Middle frontal gyrus (tissue), 1 donor: ENCODE measurements around the gene KDM4B.

ENCODE experiments used
- DNase-seq: peaks from one replicate; pipeline ENCODE4 v3.0.0-alpha.2; 2015; ENCODE audit warnings: low spot score; ENCODE audit errors: extremely low spot score

The KDM4B gene

DNA sequence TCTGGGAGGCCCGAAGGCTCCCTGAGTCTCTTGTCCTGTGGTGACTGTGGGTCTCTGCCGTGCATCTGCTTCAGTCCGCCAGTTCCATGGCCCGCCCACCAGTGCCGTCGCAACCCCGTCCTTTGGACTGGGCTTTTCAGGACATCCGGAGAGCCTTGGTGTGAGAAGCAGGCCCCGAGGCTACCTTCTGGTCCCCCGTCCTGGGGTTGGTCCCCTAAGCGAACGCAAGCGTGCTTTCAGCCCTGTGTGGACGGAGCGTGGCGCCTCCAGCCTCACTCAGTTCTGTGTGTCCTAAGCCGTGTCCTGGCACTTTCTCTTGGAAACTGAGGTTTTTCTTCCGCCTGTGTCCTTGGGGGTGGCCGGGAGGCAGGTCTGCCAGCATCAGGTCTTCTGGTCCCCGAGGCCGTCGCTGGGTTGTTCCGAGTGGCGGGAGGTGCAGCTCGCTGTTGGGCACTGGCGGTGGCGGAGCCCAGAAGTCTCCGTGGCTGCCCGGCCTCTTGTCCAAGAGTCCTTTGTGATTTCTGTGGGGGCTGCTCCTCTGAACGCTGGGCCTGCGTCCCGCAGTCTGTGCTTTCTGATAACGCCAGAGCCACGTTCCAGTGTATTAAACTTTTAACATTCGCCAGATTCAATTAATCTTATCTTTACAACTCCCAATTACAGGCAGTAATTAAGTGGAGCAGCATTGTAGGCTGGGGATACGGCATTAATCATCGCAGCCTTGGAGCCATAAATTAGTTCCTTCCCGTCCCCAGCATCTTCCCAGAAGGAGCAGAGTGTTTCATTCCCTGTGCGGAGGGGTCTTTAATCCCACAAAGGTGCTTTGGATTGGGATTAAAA lies 99.5 kb downstream of the KDM4B start:
- no peak for DNase-seq

DNA sequence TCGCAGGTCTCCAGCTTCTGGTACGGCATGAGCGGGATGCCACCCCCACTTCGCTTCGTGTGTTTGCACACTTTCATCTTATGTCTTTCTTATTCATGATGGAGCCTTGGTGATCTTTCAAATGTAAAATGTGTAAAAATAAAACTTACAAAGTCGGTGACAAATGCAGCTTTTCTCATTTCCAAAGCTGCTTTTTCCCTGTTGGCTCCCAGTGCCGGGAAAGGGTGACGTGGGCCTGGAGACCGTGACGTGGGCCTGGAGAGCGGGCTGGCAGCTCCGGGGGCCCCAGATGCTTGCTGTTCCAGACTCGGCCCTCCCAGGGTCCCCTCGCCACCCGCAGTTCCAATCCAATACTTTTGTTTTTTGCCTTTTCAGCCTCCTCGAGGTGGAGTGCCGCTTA lies 101.4 kb downstream of the KDM4B start:
- DNase-seq = no peak

DNA sequence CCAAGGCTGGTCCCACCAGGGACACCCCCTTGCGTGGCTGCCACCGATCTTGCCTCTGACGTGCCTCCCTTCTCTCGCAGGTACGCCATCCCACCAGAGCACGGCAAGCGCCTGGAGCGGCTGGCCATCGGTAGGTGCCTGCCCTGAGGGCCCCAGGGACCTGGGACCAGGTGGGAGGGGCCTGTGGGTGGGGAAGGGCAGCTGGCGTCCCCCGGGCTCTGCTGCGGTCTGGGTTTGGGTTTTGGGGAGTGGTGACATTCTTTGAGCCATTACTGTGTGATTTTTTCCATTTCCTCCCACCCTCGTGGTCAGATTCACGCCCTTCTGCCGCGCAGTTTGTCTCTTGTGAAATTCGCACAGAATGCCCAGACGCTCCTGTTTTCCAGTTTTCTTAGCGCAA lies 102.0 kb downstream of the KDM4B start:
- no peak for DNase-seq

DNA sequence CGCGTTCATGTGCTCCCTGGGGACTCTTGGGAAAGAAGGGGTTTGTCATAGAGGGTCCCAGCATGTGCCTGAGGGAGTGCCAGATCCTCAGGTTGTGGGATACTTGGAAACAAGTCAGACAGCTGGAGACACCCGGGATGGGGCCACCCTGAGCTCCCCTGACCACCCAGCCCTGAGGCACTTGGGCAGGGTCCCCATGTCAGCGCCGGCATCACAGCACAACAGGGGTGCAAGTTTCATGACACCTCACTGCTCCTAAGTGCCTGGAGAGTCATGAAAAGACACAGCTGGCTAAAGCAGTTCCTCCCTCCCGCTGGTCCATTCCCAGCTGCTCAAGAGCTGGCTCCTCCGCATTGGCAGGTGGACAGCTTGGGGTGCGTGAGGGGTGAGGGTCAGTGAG lies 102.7 kb downstream of the KDM4B start:
- DNase-seq = no peak

DNA sequence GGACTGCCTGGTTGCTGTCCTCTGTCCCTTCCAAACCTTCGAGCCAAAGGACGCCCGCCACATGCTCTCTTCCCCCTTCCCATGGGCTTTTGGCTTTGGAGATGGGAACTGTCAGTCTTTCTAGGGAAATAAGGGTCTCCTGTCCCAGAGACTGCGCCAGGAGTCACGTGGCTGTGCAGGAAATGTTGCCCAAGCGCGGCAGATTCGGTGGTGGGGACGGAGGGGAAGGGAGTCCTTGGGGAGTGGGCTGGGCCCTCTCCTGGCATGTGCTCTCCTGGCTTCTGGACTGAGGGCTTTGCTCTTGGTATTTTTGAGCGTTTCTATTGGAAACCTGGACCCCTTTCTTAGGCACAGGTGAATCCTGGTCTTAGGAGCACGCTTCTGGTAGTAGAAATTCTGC lies 103.2 kb downstream of the KDM4B start:
- DNase-seq = no peak

DNA sequence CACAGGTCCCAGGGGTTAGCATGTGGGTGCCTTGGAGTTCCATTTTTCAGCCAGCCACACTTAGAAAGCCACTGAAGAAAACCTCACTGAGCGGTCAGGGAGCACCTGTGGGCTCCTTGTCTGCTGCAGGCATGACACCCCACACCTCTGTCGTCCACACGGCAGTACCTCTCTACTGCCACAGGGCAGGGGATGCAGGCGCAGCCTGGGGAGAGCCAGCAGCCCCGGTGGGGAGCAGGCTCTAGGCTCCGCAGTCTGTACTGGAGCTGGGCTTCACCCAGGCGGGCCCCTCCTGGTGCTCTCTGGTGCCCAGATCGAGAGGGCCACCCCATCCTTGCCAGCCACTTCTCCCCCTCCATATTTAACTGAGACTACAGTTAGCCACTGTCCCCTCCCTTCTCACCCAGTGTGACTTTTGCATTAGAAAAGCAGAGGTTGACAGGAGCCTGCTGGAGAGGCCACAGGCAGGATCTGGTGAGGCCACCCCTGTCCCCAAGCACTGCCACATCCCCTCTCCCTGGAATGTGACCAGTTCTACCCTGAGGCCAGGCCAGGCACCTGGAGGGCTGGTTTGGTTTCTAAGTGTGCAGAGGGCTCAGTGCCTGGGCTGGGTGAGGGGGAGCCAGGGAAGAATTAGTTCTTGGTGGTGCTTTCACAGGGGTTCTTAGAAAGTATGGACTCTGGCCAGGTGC lies 104.4 kb downstream of the KDM4B start:
- DNase-seq = no peak

DNA sequence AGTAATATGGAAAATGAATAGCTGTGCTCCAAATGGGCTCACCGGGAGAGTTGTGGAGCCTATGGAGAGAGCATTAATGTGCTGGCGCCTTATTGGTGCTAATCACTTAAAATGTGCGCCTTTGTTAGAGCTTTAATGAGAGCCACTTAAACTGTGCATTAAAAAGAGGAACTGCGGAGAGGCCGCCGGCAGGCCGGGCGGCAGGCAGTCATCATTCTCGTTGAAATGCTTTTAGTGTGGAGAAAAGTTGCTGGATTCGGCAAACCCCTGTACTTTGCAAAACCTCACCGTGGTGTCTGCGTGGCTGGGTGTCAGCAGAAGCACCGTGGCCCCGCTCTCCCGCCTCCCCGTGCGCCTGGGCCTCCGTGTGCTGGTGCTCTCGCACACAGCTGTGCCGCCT lies 105.5 kb downstream of the KDM4B start:
- DNase-seq = no peak

DNA sequence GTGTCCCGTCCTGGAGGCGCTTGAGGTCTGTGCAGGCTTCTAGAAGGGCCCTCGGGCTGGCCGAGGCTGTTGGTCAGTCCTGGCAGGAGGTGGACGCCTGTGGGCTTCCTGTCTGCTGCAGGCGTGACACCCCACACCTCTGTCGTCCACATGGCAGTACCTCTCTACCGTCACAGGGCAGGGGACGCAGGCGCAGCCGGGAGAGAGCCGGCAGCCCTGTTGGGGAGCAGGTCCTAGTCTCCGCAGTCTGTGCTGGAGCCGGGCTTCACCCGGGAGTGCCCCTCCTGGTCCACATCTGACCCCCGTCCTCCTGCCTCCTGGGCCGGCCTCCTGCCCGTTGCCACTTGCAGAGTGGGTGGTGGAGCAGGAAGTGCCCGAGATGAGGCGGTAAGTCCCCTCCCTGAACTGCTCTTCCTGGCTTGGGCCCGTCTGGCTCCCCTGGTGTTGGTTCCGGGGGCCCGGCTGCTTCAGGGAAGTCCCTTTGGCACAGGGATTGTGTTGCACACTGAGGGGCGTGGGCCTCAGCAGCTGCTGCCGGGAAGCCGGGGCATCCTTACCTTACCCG lies 106.0 kb downstream of the KDM4B start:
- DNase-seq = no peak

DNA sequence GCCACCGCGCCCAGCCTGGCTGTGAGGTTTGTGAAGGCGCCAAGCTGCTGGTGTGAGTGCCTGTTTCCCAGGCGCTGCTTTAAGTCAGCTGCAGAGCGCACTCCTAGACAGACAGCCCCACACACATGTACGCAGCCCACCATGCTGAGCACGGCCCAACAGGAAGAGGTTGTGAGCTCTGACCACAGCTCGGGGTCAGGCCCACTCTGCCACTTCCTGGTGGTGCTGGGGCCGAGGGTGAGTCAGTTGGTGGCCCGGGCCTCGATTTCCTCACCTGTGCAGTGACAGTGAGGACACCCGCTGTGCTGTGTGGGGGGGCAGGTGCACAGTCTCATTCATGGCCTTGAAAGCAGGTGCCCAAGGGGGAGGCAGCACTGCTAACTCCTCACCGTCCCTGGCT lies 106.7 kb downstream of the KDM4B start:
- DNase-seq = no peak

DNA sequence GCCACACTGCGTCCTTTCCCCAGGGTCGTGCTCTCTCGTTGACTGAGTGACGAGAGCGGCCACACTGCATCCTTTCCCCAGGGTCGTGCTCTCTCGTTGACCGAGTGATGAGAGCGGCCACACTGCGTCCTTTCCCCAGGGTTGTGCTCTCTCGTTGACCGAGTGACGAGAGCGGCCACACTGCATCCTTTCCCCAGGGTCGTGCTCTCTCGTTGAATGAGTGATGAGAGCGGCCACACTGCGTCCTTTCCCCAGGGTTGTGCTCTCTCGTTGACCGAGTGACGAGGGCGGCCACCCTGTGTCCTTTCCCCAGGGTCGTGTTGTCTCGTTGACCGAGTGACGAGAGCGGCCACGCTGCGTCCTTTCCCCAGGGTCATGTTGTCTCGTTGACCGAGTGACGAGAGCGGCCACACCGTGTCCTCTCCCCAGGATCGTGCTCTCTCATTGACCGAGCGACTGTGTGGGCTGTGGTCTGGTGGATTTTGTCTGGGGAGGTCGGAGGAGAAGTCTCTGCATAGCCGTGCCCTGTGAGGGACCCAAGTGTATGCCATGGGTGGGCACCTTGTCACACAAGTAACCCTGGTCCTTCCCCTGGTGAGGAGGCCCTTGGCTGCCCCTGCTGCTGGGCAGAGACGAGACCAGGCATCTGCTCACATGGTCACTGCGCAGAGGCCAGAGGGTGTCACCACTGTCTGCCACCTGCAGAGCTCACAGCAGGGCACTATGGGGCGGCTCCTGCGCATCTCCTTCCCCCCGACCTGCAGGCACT lies 107.7 kb downstream of the KDM4B start:
- no peak for DNase-seq

DNA sequence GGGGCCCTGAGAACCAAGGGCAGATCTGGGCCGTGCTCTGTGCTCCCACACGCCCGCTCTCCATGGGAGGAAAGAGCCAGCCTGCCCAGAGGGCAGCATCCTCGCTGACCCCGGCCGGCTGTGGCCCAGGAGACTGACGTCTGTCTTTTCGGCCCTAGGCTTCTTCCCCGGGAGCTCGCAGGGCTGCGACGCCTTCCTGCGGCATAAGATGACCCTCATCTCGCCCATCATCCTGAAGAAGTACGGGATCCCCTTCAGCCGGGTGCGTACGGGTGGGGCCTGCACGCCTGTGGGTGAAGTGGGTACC lies 108.2 kb downstream of the KDM4B start:
- no peak for DNase-seq

DNA sequence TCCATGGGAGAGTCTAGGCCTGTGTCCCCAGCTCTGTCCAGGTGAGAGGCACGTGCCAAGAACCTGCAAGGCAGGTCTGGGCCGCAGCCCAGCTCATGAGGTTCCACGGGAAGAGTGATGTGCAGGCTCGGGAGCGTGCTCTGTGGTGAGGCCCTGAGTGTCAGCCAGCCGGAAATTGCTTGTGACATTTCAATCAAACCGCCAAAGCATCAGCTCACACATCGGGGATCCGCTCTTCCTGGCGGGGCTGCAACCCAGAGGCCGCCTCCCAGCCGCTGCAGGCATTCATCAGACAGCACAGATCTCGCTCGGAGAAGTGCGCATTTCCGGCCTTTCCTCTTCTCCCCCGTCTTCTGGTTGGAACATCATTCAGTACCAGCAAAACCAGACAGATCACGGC lies 109.3 kb downstream of the KDM4B start:
- no peak for DNase-seq

DNA sequence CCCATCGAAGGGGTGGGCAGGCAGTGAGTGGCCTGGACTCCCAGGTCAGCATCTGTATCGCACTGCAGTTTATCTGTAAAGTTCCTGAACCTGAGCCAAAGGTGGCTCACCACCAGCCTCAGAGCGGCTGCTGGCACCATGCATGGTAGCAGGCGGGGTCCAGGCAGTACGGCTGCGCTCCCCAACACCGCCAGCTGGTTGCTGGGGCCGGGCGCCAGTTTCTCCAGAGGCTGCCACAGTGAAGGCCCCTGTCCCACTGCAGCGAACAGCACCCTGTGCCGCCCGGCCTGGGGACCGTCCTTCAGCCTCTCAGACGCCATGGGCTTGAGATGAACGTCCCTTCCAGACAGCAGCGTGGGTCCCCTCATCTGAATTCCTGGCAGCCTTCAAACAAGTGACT lies 109.8 kb downstream of the KDM4B start:
- DNase-seq = no peak

DNA sequence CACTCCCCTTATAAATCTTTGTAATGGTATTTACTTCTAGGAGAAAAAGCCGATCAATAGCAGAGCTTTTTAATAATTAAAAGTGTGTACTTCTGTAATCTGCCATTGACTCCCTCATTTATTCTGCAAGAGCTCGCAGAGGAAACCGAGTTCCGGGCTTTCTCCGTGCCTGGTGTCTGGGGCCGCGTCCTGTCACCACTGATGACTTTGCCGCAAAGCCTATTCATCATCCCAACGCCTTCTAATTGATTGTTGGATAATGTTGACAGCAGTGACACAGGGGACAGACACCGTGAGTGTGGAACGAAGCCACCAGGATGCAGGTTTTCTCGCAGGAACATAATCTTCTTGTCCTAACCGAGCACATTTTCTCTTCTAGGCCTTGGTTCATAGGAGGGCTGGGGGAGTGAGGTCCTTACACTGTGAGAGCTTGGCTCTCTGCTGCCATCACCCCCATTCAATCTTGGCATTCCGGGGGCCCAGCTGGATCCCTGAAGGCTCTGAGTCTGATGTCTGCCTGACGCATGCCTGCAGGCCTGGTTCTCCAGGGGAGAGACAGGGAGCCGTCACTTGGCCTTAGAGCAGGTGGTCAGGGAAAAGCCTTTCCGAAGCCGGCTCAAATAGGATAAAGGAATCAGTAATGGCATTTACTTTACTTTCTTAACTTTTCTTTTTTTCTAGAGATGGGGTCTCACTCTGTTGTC lies 110.3 kb downstream of the KDM4B start:
- no peak for DNase-seq

DNA sequence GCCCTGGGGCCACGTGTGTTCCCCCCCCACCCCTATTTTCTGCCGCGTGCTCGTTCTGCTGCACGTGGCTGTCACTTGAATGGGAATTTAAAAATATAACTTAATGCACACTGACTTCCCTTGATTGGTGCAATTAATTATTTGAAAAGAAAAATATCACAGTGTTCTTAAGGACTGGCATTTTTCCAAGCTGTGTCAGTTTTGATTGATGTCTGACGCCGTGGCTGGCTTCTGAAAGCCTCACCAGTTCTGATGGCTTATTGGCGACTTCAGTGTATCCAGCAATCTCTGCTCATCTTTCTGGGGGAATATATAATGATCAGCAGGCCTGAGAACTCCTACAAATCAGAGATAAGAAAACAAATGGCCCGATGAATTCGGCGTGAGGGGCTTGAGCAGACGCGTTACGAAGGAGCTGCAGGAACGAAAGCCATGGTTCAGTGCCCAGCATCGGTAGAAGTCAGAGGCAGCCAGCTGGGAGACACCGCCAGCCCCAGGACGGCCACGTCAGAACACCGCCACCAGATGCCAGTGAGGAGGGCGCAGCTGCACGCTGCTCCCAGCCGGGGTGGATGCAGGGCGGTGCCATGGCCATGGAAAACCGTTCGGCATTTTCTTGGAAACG lies 111.2 kb downstream of the KDM4B start:
- no peak for DNase-seq

DNA sequence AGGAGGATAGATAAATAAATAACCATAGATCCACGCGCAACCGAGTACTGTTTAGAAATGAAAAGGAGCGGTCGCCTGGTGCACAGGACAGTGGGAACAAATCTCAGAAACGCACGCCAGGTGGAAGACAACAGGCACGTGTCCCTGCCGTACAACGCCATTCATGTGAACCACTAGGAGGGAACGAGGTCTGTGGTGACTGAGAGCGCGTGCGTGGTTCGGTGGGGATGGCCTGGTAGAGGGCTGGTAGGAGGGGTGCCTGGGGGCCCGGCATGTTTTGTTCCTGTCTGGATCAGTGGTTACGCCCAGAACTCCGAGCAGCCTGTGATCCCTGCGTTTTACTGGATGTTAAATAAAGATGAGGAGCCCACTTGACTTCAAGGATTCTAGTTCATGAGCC lies 111.9 kb downstream of the KDM4B start:
- no peak for DNase-seq

DNA sequence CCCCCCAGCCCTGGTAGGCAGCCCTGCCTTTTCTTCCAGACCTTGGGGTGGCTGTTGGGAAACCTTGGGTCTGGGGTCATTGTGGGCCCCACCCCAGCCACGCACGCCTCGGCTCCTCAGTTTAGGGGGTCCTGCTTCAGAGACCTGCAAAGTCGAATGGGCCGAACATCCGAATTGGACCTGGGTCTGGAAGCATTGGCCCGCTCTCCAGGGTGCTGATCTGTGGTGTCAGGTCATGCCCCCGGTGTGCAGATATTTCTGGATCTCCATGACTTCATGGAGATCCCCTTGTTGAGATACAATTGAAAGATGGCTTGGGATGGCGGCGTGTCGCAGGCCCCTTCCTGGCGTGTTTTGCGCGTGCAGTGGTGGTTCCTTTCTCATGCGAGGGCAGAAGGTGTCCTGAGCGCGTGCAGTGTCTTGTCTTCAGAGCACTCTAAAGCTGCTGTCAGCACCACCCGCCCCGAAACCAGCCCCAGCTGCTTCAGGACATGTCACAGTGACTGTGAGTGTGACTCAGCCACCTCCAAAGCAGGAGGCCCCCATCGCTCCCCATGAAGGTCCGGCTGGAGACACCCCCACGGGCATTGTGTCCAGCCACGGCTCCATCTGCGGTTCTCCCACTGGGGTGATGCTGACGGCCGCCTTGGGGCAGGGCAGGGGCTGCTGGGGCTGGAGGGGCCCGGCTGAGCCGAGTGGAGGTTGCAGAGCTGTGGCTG lies 112.7 kb downstream of the KDM4B start:
- DNase-seq = no peak

DNA sequence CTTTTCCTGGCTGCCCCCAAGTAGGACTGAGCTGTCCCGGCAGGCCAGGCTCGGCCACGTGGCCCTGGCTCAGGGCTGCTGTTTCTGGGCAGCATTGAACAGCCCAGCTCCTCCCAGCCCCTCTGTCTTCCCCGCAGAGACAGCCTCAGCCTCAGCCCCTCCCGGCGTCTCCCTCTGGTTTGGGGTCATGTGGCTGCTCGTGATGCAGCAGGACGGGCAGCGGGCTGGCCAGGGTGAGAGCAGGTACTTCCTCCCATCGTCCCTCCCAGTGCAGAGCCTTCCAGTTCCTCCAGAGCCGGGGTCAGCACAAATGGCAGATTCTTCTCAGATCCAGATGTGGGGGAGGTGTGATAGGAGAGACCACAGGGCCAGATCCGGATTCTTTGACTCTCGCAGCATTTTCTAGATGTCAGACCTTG lies 114.6 kb downstream of the KDM4B start:
- no peak for DNase-seq

DNA sequence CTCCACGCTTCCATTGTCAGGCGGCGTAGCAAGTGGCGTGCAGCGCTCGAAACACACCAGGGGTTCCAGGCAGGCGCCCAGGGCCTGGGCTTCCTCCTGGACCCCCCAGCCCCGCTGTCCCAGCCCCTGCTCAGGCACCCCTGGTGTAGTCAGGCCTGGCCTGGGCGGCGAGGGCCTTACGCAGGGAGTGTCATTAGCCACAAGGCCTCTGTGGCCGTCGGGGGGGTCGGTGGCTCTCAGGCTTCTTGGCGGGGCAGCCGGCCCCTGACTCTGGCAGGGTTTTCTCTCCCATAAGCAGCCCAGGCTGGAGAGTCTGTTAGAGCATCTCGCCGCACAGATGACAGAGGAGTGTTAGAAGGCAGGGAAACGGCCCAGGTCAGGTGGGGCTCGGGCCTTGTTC lies 116.7 kb downstream of the KDM4B start:
- no peak for DNase-seq

DNA sequence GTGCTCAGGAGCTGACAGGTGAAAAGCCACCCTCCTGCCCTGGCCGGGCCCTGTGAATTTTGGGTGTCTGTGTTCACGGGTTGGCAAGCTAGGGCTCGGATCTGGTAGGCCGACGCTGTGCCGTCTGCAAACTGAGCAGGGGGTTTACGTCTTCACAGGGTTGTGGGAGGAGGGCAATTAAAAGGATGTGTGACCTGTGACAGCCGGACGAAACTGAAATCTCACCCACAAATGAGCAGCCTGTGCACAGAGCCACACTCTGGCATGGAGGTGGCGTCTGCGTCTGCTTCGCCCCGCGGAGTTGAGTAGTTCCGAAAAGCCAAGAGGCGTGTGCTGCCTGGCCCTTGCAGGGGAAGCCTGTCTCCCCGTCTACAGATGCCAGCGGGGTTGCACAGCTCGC lies 117.3 kb downstream of the KDM4B start:
- DNase-seq = no peak
